Measurements from ENCODE around the gene CDH12.

DNA sequence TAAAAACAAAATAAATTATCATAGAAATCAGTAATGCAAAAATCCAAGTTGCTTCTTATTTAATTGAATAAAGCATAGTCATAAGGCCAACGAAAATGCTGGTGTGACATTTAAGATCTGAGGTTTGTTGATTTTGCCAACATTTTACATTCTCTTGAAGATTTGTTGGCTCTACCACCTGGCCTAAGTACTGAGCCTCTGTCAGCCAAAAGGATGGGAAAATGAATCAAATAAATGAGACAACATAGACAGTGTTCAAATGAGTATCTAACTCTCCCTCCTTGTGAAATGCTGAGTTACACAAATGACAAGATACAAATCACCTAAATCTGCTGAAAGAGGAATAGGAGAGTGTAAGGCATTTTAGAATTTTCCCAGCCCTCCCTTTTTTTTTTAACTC lies 575.0 kb downstream of the CDH12 start:
- no peak for TF ChIP-seq POLR2A (IDR thresholded peaks at IDR 0.05)
- TF ChIP-seq, protein P1, sequence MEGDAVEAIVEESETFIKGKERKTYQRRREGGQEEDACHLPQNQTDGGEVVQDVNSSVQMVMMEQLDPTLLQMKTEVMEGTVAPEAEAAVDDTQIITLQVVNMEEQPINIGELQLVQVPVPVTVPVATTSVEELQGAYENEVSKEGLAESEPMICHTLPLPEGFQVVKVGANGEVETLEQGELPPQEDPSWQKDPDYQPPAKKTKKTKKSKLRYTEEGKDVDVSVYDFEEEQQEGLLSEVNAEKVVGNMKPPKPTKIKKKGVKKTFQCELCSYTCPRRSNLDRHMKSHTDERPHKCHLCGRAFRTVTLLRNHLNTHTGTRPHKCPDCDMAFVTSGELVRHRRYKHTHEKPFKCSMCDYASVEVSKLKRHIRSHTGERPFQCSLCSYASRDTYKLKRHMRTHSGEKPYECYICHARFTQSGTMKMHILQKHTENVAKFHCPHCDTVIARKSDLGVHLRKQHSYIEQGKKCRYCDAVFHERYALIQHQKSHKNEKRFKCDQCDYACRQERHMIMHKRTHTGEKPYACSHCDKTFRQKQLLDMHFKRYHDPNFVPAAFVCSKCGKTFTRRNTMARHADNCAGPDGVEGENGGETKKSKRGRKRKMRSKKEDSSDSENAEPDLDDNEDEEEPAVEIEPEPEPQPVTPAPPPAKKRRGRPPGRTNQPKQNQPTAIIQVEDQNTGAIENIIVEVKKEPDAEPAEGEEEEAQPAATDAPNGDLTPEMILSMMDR (IDR thresholded peaks at IDR 0.05): no peak

Data from suprapubic skin (tissue), 3 donors.